Lower lobe of right lung (tissue), 2 donors: ENCODE data around the gene RBM34. TPM values are rescaled to one million over a fixed set of nuclear protein-coding genes. Genes with fewer than 3 reads are reported as not detected.

Experiments used
- ATAC-seq, 2 donors: fragments of 200-7000 bp; cut with Tn5 transposase; one replicate each; pipeline ENCODE4 v1.9.1; 2020 to 2022; ENCODE audit warnings: mild to moderate bottlenecking in 2 of 2, moderate library complexity in 2 of 2
- DNase-seq: peaks from one replicate; pipeline ENCODE4 v3.0.0-alpha.2; 2020
- H3K27ac ChIP-seq: fragments of 200-600 bp; one replicate; pipeline ENCODE4 v1.8.0; 2022
- H3K27me3 ChIP-seq: fragments of 200-600 bp; one replicate; pipeline ENCODE4 v1.8.0; 2022; ENCODE audit warnings: low read depth
- H3K36me3 ChIP-seq: fragments of 200-600 bp; one replicate; pipeline ENCODE4 v1.8.0; 2022; ENCODE audit warnings: mild to moderate bottlenecking
- H3K4me1 ChIP-seq: fragments of 200-600 bp; one replicate; pipeline ENCODE4 v1.8.0; 2022
- H3K4me3 ChIP-seq: fragments of 200-600 bp; one replicate; pipeline ENCODE4 v1.8.0; 2022; ENCODE audit warnings: mild to moderate bottlenecking
- H3K9me3 ChIP-seq: fragments of 200-600 bp; one replicate; pipeline ENCODE4 v1.8.0; 2022
- intact Hi-C: fragments of 100-400 bp; cut with DNase I; formaldehyde crosslinking; loops from one replicate; pipeline ENCODE4 v1.11.0; 2022
- total RNA-seq: library from RNA; stranded (reverse); fragmentation: NEBNext Ultra II Directional; extraction: Animal tissue kit (Norgen Biotek cat#: 25700); gene quantifications from one replicate; pipeline ENCODE4 v1.2.1, GENCODE V29; 2021
- TF ChIP-seq, protein P1 (sequence below): fragments of 200-600 bp; IDR thresholded peaks from one replicate; pipeline ENCODE4 v1.8.0; 2022; ENCODE audit warnings: antibody characterized with exemption, mild to moderate bottlenecking
- donor health status: DM: no; HTN: yes; CAD: no; lungs with severe emphysema.

Gene RBM34
- total RNA-seq, 1 donor from 2014 or later, result 57.3 TPM

DNA sequence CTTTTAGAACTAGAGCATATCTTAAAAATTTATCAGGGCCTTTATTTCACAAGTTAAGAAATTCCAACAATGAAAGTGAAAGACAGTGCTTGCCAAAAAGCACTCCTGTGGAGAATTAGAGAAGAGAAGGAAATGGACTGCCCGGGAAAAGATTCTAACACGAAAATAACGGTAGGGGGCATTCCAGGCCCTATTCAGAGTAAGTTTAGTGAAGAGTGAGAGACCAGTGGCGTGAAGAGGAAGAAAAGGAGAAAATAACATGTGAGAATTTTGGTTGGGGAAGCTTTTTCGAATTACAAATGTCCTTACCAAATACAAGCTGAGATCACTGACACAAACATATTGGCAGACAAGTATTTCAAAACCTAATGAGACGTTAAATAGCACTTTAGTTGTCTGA lies 38.4 kb upstream of the RBM34 start:
- peak; percentile 29 to 59 for ATAC-seq
- no peaks in the 10 kb centered on the region for H3K27me3 ChIP-seq
- H3K9me3 ChIP-seq, result no peaks in the 10 kb centered on the region
- no peak for DNase-seq
- peaks cover 44% of the 10 kb centered on the region for H3K36me3 ChIP-seq
- intact Hi-C loops, result no loop called here
- no peaks in the 10 kb centered on the region for H3K4me1 ChIP-seq
- H3K27ac ChIP-seq, result no peak overlapping the region
- TF ChIP-seq, protein P1, sequence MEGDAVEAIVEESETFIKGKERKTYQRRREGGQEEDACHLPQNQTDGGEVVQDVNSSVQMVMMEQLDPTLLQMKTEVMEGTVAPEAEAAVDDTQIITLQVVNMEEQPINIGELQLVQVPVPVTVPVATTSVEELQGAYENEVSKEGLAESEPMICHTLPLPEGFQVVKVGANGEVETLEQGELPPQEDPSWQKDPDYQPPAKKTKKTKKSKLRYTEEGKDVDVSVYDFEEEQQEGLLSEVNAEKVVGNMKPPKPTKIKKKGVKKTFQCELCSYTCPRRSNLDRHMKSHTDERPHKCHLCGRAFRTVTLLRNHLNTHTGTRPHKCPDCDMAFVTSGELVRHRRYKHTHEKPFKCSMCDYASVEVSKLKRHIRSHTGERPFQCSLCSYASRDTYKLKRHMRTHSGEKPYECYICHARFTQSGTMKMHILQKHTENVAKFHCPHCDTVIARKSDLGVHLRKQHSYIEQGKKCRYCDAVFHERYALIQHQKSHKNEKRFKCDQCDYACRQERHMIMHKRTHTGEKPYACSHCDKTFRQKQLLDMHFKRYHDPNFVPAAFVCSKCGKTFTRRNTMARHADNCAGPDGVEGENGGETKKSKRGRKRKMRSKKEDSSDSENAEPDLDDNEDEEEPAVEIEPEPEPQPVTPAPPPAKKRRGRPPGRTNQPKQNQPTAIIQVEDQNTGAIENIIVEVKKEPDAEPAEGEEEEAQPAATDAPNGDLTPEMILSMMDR, result peak; percentile 31
- no peak overlapping the region for H3K4me3 ChIP-seq

DNA sequence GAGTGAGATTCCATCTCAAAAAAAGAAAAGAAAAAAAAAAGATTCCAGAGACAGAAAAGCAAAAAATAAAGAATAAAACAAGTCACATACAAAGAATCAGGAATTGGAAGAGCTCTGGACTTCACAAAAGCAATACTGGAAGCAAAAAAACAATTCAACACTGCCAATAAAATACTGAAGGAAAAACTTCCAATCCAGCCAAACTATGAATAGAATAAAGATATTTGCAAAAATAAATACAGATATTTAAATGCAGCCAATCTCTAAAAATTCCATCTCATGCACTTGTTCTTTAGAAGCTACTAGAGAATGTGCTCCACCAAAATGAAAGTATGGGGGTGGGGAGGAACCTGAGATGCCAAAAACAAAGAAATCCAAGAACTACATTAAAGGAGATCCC lies 29.4 kb upstream of the RBM34 start:
- ATAC-seq, result no peak
- Histone ChIP-seq H3K9me3 (no peaks in the 10 kb centered on the region), H3K4me1 (no peaks in the 10 kb centered on the region), H3K36me3 (peaks cover 50% of the 10 kb centered on the region), H3K4me3 (no peak overlapping the region), H3K27ac (no peak overlapping the region), H3K27me3 (no peaks in the 10 kb centered on the region)
- TF ChIP-seq, protein P1, result no peak
- intact Hi-C loops, result no loop called here
- DNase-seq, result no peak

DNA sequence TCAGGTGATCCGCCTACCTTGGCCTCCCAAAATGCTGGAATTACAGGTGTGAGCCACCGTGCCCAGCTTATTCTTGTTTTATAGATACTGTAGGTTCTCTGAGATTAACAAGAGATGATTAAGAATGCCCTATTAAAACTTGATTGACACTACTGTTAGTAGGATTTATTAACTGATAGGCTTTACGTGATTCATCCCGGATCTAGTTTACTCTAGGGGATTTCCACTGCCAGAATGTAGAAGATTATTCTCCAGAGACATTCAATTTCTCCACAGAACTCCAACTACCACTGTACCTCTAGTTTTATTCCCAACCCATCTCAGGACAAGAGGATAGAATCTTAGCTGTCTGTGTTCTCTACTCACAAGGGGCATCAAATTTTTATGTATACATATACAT lies 26.3 kb upstream of the RBM34 start:
- no peak overlapping the region for H3K4me3 ChIP-seq
- H3K9me3 ChIP-seq, result no peaks in the 10 kb centered on the region
- H3K27me3 ChIP-seq, result no peaks in the 10 kb centered on the region
- no peak overlapping the region for H3K27ac ChIP-seq
- no peaks in the 10 kb centered on the region for H3K4me1 ChIP-seq
- TF ChIP-seq, protein P1, result no peak
- DNase-seq (no peak), ATAC-seq (no peak)
- intact Hi-C loops, result no loop called here
- peaks cover 40% of the 10 kb centered on the region for H3K36me3 ChIP-seq

DNA sequence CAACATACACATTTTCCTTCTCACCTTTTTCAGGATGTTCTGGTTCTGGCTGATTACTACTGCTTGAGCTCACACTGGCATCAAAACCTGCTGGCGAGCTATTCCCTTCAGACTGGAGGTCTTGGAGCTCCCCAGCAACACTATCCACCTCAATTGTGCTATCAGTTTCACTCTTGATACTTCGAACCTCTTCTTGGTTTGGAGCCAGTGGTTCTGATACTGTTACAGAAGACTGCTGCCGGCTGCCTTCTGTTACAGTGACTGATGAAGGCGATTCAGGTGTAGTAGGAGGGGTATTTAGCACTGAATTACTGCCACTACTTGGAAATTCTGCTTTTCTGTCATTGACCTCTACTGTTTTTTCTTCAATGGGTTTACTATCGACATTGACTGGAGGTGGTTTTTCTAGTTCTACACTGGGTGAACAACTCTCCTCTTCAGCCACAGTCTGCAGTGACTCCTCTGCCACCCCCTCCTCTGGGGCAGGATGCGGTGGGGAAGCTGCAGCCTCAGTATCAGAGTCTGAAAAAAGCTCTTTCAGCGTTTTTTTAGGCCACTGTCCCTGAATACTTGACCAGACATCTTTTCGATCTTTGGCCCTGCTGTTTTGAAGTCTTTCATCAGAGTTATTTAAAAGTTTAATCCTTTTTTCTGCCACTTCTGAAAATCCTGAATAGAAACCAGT lies 20.7 kb upstream of the RBM34 start:
- no peaks in the 10 kb centered on the region for H3K9me3 ChIP-seq
- intact Hi-C loops, result no loop called here
- peaks cover 57% of the 10 kb centered on the region for H3K36me3 ChIP-seq
- H3K27me3 ChIP-seq, result no peaks in the 10 kb centered on the region
- TF ChIP-seq, protein P1, result no peak
- H3K27ac ChIP-seq, result no peak overlapping the region
- DNase-seq (no peak), ATAC-seq (no peak)
- no peak overlapping the region for H3K4me3 ChIP-seq
- no peaks in the 10 kb centered on the region for H3K4me1 ChIP-seq

DNA sequence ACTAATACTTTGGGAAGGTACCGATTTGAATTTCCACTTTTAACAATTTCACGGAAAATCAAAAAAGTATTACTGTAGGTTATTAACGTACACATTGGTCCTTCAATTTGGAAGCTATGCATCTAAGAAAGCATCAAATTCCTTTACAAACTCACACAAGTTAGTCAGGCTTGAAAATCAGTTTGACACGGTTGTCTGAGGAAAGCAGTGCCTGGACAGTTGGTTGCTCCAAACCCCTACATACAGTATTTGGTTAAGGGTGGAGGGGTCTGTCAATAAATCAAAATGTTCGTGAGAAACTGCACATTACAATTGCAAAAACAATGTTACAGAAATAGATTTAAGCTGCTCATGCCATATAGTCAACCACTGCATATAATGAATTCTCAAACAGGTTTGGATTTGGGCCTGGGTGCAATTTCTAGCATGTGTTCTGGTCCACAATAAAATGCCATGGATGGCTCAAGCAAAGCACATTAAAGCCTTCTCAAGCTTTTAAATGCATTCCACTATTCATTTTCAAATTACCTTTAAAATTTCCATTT lies 19.9 kb upstream of the RBM34 start:
- H3K36me3 ChIP-seq, result peaks cover 64% of the 10 kb centered on the region
- H3K27ac ChIP-seq, result no peak overlapping the region

More for the DNA sequence above, 19.9 kb upstream of the RBM34 start:
- Histone ChIP-seq H3K27me3 (no peaks in the 10 kb centered on the region), H3K4me3 (no peak overlapping the region), H3K9me3 (no peaks in the 10 kb centered on the region), H3K4me1 (no peaks in the 10 kb centered on the region)
- DNase-seq (no peak), ATAC-seq (no peak)
- TF ChIP-seq, protein P1, result no peak
- intact Hi-C loops, result no loop called here
